Measurements from ENCODE around the gene CXCL5. TPM values are rescaled to one million over a fixed set of nuclear protein-coding genes. Genes with fewer than 3 reads are reported as not detected.

The CXCL5 gene
- total and polyA plus RNA-seq, 2 donors (not counting 3 experiments of a cell fraction or from before 2014, with no cell fraction given) = 0.33 to 0.40 TPM

GRCh38 chr4:74037076-74037955, 38.8 kb upstream of the CXCL5 start:
- Histone ChIP-seq H3K4me3 (replicated peaks in 1 of 3; ENCODE audit: insufficient read depth in 1 of 3, low read depth in 1 of 3, low read length in 3 of 3) (peak overlapping the region in 2 of 3 experiments; percentile 82 to 86), H3K27ac (ENCODE audit: insufficient read depth, low read depth, low read length) (no peak overlapping the region), H3K79me2 (ENCODE audit: control insufficient read depth, insufficient read depth, low read length) (no peaks in the 10 kb centered on the region), H3K27me3 (ENCODE audit: control insufficient read depth in 2 of 2, insufficient read depth in 2 of 2, low read length in 2 of 2) (no peaks in the 10 kb centered on the region), H4K20me1 (replicated peaks; ENCODE audit: control insufficient read depth, extremely low read depth, insufficient read depth, low read length) (no peaks in the 10 kb centered on the region), H3K4me2 (ENCODE audit: insufficient read depth, low read length) (peak overlapping the region; percentile 95), H3K9ac (replicated peaks; ENCODE audit: extremely low read depth, insufficient read depth, low read length) (no peak overlapping the region), H3K36me3 (ENCODE audit: control insufficient read depth in 2 of 2, extremely low read depth in 1 of 2, insufficient read depth in 2 of 2, low read length in 2 of 2) (no peaks in the 10 kb centered on the region), H3K9me3 (replicated peaks; ENCODE audit: control insufficient read depth, insufficient read depth, low read length) (no peaks in the 10 kb centered on the region), H2AFZ (ENCODE audit: low read depth, low read length) (peak overlapping the region; percentile 98), H3K9me1 (replicated peaks; ENCODE audit: control insufficient read depth, extremely low read depth, insufficient read depth, low read length) (no peaks in the 10 kb centered on the region), H3K4me1 (ENCODE audit: control insufficient read depth, extremely low read depth, insufficient read depth, low read length) (peaks cover 12% of the 10 kb centered on the region)
- BruUV-seq (replicated peaks) = no TSS peak
- TF ChIP-seq JUN (IDR thresholded peaks at IDR 0.05; ENCODE audit: borderline replicate concordance, insufficient read depth, insufficient read length, low read depth) = no peak
- TF ChIP-seq POLR2AphosphoS5 (IDR thresholded peaks at IDR 0.05; ENCODE audit: insufficient read depth, low read depth, low read length) = no peak
- no peak for TF ChIP-seq FOS (IDR thresholded peaks at IDR 0.05; ENCODE audit: borderline replicate concordance, insufficient read depth, low read length)
- no peak for TF ChIP-seq POLR2A (IDR thresholded peaks at IDR 0.05; ENCODE audit: low read depth, low read length)
- TF ChIP-seq GATA2 (IDR thresholded peaks at IDR 0.05; ENCODE audit: insufficient read depth, insufficient read length, low read depth, low read length) = no peak
- no peak for TF ChIP-seq EZH2 (IDR thresholded peaks at IDR 0.05; ENCODE audit: borderline replicate concordance, low read depth, low read length, severe bottlenecking)
- TF ChIP-seq MYC (IDR thresholded peaks at IDR 0.05; ENCODE audit: low read depth, low read length) = no peak
- TF ChIP-seq, protein P1, sequence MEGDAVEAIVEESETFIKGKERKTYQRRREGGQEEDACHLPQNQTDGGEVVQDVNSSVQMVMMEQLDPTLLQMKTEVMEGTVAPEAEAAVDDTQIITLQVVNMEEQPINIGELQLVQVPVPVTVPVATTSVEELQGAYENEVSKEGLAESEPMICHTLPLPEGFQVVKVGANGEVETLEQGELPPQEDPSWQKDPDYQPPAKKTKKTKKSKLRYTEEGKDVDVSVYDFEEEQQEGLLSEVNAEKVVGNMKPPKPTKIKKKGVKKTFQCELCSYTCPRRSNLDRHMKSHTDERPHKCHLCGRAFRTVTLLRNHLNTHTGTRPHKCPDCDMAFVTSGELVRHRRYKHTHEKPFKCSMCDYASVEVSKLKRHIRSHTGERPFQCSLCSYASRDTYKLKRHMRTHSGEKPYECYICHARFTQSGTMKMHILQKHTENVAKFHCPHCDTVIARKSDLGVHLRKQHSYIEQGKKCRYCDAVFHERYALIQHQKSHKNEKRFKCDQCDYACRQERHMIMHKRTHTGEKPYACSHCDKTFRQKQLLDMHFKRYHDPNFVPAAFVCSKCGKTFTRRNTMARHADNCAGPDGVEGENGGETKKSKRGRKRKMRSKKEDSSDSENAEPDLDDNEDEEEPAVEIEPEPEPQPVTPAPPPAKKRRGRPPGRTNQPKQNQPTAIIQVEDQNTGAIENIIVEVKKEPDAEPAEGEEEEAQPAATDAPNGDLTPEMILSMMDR (IDR thresholded peaks at IDR 0.05; ENCODE audit: extremely low read depth in 1 of 2, insufficient read depth in 1 of 2, low read depth in 1 of 2, low read length in 2 of 2) = no peak
- no peak for TF ChIP-seq MAX (IDR thresholded peaks at IDR 0.05; ENCODE audit: insufficient read depth, insufficient read length)
- FAIRE-seq (no peak), DNase-seq (ENCODE audit: low read depth, low spot score) (no peak)
- CTCF ChIA-PET = interaction anchor here (0.9 to 4.5 kb wide), 14 partner anchors 13 to 444 kb away, joined by 3 to 49 read pairs (median 8); partner anchors contain the start of genes CXCL1, CXCL2 and CXCL5
- intact Hi-C loops (cut with micrococcal nuclease) (loop anchor here (5.0 kb wide), 1 partner anchor 95 kb away; no protein-coding TSS in a partner anchor), dilution Hi-C loops (cut with MboI; ENCODE audit: extremely low pct_ligation_motif_present, low sequenced_read_pairs) (no loop called here)
- POLR2A ChIA-PET = interaction anchor here (2.4 kb wide), 1 partner anchor 62 kb away, joined by 8 read pairs; the partner anchor contains the start of gene CXCL2
